Measurements from ENCODE around the gene FGA.
A peak's percentile ranks its signal among the peaks of the same experiment; 100 is the strongest.

The FGA gene

GRCh38 chr4:154578919-154579318 lies 11.6 kb downstream of the FGA start:
- no peak for DNase-seq

- no peak for DNase-seq
Observed at GRCh38 chr4:154577324-154577723, 13.2 kb downstream of the FGA start.

- no peak for DNase-seq
Observed at GRCh38 chr4:154574311-154574710, 16.2 kb downstream of the FGA start.

- no peak for DNase-seq
Observed at GRCh38 chr4:154573190-154573870, 17.2 kb downstream of the FGA start.

GRCh38 chr4:154569584-154569983 lies 21.0 kb downstream of the FGA start:
- no peak for DNase-seq

- no peak for DNase-seq
Observed at GRCh38 chr4:154569028-154569427, 21.5 kb downstream of the FGA start.

GRCh38 chr4:154566639-154567204 lies 23.8 kb downstream of the FGA start:
- no peak for DNase-seq

GRCh38 chr4:154565704-154566103 lies 24.8 kb downstream of the FGA start:
- DNase-seq = no peak

GRCh38 chr4:154564311-154564710 lies 26.2 kb downstream of the FGA start:
- DNase-seq = no peak

GRCh38 chr4:154562697-154563254 lies 27.8 kb downstream of the FGA start, which contains the start of gene FGB:
Gene FGB (plus strand): TSS chr4:154563011. CDS start chr4:154563019, 8 bp downstream.
- no peak for DNase-seq

- DNase-seq = no peak
Observed at GRCh38 chr4:154560824-154561231, 29.7 kb downstream of the FGA start.

- no peak for DNase-seq
Observed at GRCh38 chr4:154560419-154560801, 30.1 kb downstream of the FGA start.

- peak; percentile 71 for DNase-seq
Observed at GRCh38 chr4:154559494-154560418, 30.8 kb downstream of the FGA start.

GRCh38 chr4:154559141-154559493 lies 31.4 kb downstream of the FGA start:
- no peak for DNase-seq

- DNase-seq = peak; percentile 85
Observed at GRCh38 chr4:154551872-154552686, 38.5 kb downstream of the FGA start.

- DNase-seq = peak; percentile 97
Observed at GRCh38 chr4:154549894-154550790, 40.4 kb downstream of the FGA start, which contains the start of gene PLRG1. Gene PLRG1 (minus strand): TSS chr4:154550400. CDS start chr4:154550308, 92 bp downstream.

GRCh38 chr4:154545689-154546088 lies 44.9 kb downstream of the FGA start:
- DNase-seq = no peak

- DNase-seq = no peak
Observed at GRCh38 chr4:154542271-154542879, 48.2 kb downstream of the FGA start.
